Left cardiac atrium (tissue), 4 donors: Measurements from ENCODE around the gene SFTPA1. TPM values are rescaled to one million over a fixed set of nuclear protein-coding genes. Genes with fewer than 3 reads are reported as not detected.
A peak's percentile ranks its signal among the peaks of the same experiment; 100 is the strongest.
"Not testable (repeated sequence)": the region's sequence is repeated elsewhere in the genome, so short reads cannot be mapped to it uniquely, and the experiment has no call there.

Experiments
- ATAC-seq, 2 donors: fragments of 200-7000 bp; cut with Tn5 transposase; one replicate each; pipeline ENCODE4 v1.9.1; 2020; ENCODE audit warnings: mild to moderate bottlenecking in 2 of 2, moderate library complexity in 2 of 2
- DNase-seq: peaks from one replicate; pipeline ENCODE4 v3.0.0-alpha.2; 2020
- intact Hi-C, 2 donors: fragments of 100-400 bp; cut with DNase I; formaldehyde crosslinking; loops; one replicate each; pipeline versions ENCODE4 v1.14.1 to v1.15.1; 2022 to 2023
- long read RNA-seq: library from polyadenylated mRNA; unstranded; transcript quantifications from one replicate; pipeline ENCODE4 v2.0.0, GENCODE V29; 2021
- total RNA-seq, 2 donors: library from RNA; stranded (reverse); fragmentation: NEBNext Ultra II Directional; extraction: Animal tissue kit (Norgen Biotek cat#: 25700); gene quantifications; one replicate each; pipeline ENCODE4 v1.2.1, GENCODE V29; 2021
- donor health status: DM: no; HTN: yes; CAD: no.
- donor health status: DM: no; HTN: yes; CAD: no; lungs with severe emphysema.
- donor health status: DM: yes; HTN: yes; CAD: no.
- donor health status: Dilated cardiomyopathy.

SFTPA1 gene
- total RNA-seq, result under 1 TPM in 1 of 2 donors, not detected in 1; 0.26 TPM
- long read RNA-seq, result 0 reads

- ATAC-seq (no peak), DNase-seq (no peak)
- intact Hi-C loops, result no loop called here
Measured at GRCh38 chr10:79610601-79611191, at the start of gene SFTPA1. SFTPA1 (plus strand) TSS chr10:79610939; CDS start chr10:79611826, 887 bp downstream.

DNA sequence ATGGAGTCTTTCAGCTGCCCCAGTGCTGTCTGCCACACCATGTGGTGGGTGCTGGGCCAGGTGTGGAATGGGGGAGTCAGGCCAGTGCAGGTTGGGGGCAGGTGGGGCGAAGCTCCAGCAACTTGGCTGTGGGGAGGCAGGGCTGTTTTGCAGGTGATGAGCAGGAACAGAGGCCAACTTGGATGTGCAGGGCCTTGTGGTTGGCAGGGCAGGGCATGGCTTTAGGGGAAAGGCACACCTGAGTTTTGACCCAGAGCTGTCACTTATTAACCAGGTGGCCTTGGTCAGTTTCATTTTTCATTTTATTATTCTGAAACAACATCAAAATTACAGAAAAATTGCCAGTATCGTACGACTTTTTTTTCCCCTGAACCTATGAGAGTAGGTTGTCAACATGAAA lies 49.5 kb upstream of the SFTPA1 start:
- intact Hi-C loops, result loop anchor here in 1 of 2 donors (5.0 kb wide), 1 partner anchor 366 kb away; no protein-coding TSS in a partner anchor
- DNase-seq (no peak), ATAC-seq (no peak)

DNA sequence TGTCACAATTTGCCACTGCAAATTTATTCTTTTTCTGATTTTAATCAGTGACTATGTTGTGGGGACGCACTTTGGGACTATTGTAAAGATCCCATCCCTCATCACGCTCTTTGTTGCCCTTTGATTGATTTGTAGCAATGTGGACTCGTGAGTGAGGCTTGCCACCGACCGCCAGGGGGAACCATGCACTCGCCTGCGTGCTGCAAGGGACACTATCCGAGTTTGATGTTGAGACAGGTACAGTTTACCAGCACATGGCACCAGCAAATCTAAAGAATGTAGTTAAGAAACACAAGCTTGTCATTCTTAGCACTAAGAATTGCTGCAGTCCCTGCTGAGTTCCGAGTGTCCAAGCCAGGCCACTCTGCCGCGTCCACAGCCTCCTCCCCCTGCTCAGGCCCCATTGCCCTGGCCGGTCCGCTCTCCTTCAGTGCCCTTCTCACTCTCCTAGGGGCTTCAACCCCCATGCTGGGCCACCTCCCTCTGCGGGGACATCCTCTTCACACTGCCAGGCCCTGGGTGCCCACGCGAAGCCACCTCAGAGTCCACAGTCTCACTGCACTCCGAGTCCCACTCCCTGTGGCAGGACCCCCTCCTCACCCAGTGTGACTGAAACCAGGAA lies 48.5 kb upstream of the SFTPA1 start:
- DNase-seq (peak; percentile 58), ATAC-seq (peak; percentile 84)
- intact Hi-C loops, result loop anchor here in 1 of 2 donors (5.0 kb wide), 1 partner anchor 365 kb away; no protein-coding TSS in a partner anchor

- intact Hi-C loops, result loop anchor here in 1 of 2 donors (5.0 kb wide), 1 partner anchor 364 kb away; no protein-coding TSS in a partner anchor
- no peak for DNase-seq
- ATAC-seq, result no peak
Measured at GRCh38 chr10:79563426-79563825, 47.3 kb upstream of the SFTPA1 start.

DNA sequence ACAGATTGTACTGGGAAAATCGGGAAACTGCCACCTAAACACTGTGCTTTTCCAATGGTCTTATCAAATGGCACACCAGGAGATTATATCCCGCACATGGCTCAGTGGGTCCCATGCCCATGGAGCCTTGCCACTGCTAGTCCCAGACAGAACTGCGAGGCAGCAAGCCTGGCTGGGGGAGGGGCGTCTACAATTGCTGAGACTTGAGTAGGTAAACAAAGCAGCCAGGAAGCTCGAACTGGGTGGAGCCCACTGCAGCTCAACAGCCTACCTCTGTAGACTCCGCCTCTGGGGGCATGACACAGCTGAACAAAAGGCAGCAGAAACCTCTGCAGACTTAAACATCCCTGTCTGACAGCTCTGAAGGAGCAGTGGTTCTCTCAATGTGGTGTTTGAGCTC lies 40.1 kb upstream of the SFTPA1 start:
- intact Hi-C loops, DNase-seq, ATAC-seq: not testable (repeated sequence)

DNA sequence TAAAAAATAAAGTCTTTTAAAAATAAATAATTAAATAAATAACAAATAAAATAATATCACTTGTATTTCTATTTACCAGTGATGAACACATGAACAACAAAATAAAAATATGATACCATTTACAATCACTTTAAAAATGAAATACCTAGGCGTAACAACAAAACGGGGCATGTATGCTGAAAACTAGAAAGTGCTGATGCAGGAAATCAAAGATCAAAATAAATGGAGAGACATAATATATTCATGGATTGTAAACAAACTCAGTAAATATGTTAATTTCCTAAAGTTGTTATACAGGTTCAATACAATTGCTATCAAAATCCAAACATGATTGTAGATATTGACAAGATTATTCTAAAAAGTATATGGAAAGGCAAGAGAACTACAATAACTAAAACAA lies 31.4 kb upstream of the SFTPA1 start:
- DNase-seq (no peak), ATAC-seq (no peak)
- intact Hi-C loops, result no loop called here

DNA sequence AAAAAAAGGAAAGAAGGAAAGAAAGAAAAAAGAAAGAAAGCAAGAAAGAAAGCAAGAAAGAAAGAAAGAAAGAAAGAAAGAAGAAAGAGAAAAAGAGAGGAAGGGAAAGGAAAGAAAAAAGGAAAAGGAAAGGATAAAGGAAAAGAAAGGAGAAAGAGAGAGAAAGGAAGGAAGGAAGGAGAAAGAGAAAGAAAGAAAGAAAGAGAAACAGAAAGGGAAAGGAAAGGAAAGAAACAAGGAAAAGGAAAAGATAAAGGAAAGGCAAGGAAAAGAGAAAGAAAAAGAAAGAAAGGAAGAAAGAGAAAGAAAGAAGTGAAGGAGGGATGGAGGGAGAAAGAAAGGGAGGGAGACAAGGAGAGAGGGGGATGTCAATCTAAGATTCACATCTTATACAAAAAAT lies 29.7 kb upstream of the SFTPA1 start:
- DNase-seq (no peak), ATAC-seq (no peak)
- intact Hi-C loops, result no loop called here

DNA sequence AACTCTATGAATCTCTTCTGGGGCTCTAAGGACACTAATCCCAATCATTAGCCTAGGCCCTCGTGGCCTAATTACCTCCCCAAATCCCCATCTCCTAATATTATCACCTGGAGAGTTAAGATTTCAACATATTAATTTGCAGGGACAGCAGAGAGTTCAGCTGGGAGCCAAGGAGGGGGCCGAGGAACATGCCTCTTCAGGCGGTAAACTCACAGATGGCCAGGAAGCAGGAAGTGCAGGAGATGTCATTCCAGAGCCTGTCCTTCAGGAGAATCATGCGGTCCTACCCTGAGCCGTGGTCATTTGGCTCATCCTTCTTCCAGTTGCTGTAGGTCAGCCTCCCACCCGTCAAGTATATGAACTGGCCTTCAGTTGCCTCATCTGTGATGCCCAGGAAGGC lies 28.6 kb upstream of the SFTPA1 start:
- ATAC-seq (no peak), DNase-seq (no peak)
- intact Hi-C loops, result no loop called here

- intact Hi-C loops, result not testable (repeated sequence)
Measured at GRCh38 chr10:79582954-79583353, 27.8 kb upstream of the SFTPA1 start.

GRCh38 chr10:79583488-79584024 lies 27.2 kb upstream of the SFTPA1 start:
- intact Hi-C loops, result no loop called here
- ATAC-seq (no peak), DNase-seq (no peak)

More at GRCh38 chr10:79582954-79583353, 27.8 kb upstream of the SFTPA1 start:
- ATAC-seq, DNase-seq: not testable (repeated sequence)

DNA sequence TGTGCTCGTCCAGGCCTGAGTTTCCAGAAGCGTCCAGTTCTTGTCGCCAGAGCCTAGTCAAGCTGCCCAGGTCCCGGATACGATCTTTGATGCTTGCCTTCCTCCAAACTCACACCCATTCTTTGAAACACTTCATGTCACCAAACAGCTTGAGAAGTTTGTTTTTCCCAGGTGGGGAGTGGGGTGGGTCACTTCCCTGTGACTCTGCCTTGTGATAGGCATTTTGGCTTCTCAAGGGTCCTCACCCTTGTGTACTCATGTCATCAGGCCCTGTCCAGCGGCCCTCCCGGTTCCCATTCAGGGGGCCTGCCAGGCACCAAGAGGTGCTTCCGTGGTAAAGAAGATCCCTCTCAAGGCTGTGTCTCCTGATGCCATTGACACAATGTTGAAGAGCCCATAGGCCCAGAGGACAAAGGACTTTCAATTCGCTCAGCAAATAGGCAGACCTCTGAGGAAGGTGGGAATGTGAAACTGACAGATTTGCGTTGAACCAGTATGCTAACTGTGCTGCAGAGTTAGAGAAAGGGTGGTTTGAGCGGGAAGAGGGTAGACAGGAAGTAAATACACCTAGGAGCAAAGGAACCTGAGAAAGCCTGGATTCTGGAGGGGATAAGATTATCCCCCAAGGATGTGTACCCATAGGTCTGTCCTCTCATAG lies 24.7 kb upstream of the SFTPA1 start:
- intact Hi-C loops, result no loop called here
- ATAC-seq, result no peak
- DNase-seq, result no peak

GRCh38 chr10:79586933-79587332 lies 23.8 kb upstream of the SFTPA1 start:
- intact Hi-C loops, result no loop called here
- ATAC-seq, result no peak

GRCh38 chr10:79588800-79589199 lies 21.9 kb upstream of the SFTPA1 start:
- no peak for ATAC-seq
- intact Hi-C loops, result no loop called here
- DNase-seq, result no peak

More at GRCh38 chr10:79586933-79587332, 23.8 kb upstream of the SFTPA1 start:
- no peak for DNase-seq

DNA sequence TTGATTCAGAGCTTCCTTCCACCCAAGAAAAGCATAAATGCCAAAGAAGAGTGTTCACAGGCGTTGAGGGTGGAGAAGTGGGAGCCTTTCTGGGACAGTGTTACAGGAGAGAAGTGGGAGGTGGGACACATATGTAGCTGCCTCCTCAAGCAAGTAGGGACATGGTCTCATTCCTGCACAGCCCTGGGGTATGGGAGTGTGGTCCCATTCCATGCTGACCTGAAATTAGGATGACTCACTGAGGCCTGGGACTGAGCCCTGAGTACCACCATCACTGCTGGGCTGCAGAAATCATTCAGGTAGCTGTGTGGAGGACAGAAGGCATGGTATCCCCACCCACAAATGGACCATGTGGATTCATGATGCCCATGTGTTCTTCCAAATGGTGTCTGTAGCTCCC lies 17.4 kb upstream of the SFTPA1 start:
- intact Hi-C loops, result no loop called here
- ATAC-seq (no peak), DNase-seq (no peak)

DNA sequence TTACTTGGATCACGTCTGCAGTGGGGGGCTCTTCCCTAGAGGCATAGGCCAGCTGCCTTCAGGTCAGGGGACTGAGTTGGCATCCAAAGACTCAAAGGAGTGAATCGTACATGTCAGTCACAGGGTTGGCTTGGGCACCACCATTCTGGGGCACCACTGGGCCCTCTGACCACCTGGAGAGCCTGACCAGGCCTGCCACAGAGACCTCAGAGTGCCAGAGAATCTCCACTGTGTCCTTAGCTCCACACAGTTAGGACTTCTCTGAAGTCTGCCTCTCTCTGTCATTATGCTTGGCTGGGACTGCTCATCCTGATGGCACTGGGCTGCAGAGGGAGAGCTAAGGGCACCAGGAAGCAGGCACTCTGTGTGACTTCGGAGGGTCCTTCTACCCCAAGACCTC lies 16.2 kb upstream of the SFTPA1 start:
- ATAC-seq, intact Hi-C loops, DNase-seq: not testable (repeated sequence)

- intact Hi-C loops, result no loop called here
- DNase-seq, result no peak
- ATAC-seq, result no peak
Measured at GRCh38 chr10:79595510-79595909, 15.2 kb upstream of the SFTPA1 start.

- ATAC-seq, DNase-seq, intact Hi-C loops: not testable (repeated sequence)
Measured at GRCh38 chr10:79599644-79600043, 11.1 kb upstream of the SFTPA1 start.

- ATAC-seq (no peak), DNase-seq (no peak)
- intact Hi-C loops, result no loop called here
Measured at GRCh38 chr10:79601939-79602338, 8.8 kb upstream of the SFTPA1 start.

DNA sequence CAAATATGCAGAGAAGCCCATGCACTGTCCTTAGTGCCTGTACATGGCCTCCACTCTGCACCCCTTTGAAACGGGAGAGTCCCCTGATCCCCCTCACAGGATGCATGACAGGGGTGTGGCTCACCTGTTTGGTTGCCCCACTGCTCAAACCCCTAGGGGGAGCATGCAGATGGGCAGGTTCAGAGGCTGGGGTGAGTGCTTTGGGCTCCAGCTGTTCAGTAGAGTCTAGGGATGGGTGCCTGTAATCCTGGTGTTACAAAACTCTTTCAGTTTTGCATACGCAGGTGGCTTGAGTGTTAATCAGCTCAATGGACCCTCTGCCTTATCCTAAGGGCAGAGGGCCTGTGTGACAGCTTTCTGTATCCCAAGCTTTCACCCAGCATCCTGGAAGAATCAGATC lies 7.8 kb upstream of the SFTPA1 start:
- ATAC-seq (no peak), DNase-seq (no peak)
- intact Hi-C loops, result no loop called here

- intact Hi-C loops, result no loop called here
- DNase-seq, result no peak
- no peak for ATAC-seq
Measured at GRCh38 chr10:79604294-79604693, 6.4 kb upstream of the SFTPA1 start.
